Esophagus mucosa (tissue), 1 donor: Measurements from ENCODE around the gene PAXIP1. TPM values are rescaled to one million over a fixed set of nuclear protein-coding genes. Genes with fewer than 3 reads are reported as not detected.

Experiments used
- ATAC-seq: fragments of 200-7000 bp; cut with Tn5 transposase; one replicate; pipeline ENCODE4 v1.9.1; 2020
- total RNA-seq: library from RNA; stranded (reverse); gene quantifications from one replicate; pipeline ENCODE4 v1.2.4, GENCODE V29; 2023
- donor health status: DM: yes; HTN: yes; CAD: no.

The PAXIP1 gene
- total RNA-seq, 1 donor from 2014 or later = 6.7 TPM

- ATAC-seq = no peak
Measured at GRCh38 chr7:154911862-154912455, 91.0 kb downstream of the PAXIP1 start.

GRCh38 chr7:154911411-154911810 lies 91.5 kb downstream of the PAXIP1 start:
- no peak for ATAC-seq

- no peak for ATAC-seq
Measured at GRCh38 chr7:154910977-154911376, 91.9 kb downstream of the PAXIP1 start.

GRCh38 chr7:154910125-154910524 lies 92.8 kb downstream of the PAXIP1 start:
- no peak for ATAC-seq

- no peak for ATAC-seq
Measured at GRCh38 chr7:154909241-154910105, 93.5 kb downstream of the PAXIP1 start.

DNA sequence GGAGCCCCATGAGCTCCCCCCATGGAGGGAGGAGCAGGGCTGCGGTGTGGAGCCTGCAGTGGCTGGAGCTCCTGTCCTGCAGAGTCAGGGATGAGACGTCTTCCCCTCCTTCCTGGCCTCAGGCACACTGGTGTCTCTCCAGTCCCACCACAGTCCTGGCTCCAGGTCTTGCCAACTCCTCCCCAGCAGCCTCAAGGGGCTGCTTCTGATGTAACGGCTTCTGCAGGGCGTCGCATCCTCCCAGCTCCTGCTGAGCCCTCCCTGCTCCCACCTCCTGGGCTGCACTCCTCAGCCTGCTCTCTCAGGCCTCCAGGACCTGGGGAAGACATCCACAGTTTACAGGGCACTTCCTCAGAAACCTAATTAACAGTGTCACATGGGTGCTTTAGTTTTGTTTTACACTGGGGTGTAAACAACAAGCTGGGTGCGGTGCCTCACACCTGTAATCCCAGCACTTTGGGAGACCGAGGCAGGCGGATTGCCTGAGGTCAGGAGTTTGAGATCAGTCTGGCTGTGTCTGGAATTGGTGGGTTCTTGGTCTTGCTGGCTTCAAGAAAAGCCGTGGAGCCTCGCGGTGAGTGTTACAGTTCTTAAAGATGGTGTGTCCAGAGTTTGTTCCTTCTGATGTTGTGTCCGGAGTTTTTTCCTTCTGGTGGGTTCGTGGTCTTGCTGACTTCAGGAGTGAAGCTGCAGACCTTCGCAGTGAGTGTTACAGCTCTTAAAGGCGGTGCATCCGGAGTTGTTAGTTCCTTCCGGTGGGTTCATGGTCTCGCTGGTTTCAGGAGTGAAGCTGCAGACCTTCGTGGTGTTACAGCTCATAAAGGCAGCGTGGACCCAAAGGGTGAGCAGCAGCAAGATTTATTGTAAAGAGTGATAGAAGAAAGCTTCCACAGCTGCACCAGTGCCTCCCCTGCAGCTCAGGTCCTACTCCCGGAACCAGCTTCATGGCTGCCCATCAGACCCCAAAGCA lies 95.0 kb downstream of the PAXIP1 start:
- no peak for ATAC-seq

DNA sequence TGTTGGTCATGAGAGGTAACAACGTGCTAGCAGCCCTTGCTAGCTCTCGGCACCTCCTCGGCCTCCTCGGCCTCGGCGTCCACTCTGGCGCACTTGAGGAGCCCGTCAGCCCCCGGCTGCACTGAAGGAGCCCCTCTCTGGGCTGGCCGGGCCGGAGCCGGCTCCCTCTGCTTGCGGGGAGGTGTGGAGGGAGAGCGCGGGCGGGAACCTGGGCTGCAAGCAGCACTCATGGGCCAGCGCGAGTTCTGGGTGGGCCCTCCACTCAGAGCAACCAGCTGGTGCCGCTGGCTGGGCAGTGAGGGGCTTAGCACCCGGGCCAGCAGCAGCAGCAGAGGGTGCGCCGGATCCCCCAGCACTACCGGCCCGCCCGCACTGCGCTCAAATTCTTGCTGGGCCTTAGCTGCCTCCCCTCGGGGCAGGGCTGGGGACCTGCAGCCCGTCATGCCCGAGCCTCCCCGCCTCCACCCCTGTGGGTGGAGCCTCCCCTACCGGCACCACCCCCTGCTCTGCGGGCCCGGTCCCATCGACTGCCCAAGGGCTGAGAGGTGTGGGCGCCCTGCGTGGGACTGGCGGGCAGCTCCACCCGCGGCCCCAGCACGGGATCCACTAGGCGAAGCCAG lies 96.1 kb downstream of the PAXIP1 start:
- ATAC-seq = no peak

- no peak for ATAC-seq
Measured at GRCh38 chr7:154906201-154906600, 96.7 kb downstream of the PAXIP1 start.

DNA sequence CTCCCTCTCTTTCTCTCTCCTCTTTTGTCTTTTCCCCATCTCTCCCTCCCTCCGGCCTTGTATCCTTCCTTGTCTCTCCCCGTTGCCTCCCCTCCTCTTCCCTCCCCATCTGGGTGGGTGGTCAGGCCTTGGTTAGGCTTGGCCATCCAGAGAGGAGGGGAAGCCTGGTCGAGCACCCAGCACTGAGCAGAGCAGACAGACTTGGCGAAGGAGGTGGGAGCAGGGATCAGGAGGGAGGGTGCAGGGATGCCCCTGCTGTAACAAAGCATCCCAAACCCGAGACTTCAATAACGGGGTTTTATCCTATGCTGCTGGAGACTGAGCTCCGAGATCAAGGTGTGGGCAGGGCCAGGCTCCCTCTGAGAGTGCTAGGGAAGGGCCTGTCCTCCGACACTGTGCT lies 97.3 kb downstream of the PAXIP1 start:
- no peak for ATAC-seq

DNA sequence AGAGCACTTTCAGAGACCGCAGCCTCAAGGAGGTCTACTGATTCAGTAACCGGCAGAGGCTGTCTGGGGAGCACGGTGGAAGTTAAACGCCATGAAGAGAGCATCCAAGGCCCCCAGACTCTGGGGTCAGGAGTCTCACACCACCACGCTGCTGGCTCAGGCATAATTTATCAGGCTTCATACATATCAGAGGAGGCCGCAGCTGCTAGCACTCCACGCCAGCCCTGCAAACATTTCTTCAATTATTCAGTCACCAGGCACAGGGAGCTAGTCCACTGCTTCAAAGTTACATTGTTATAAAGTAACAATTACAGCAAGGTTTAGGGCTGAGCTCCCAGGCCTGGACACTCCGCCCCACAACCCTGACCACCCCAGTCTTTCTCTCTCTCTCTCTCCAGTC lies 97.8 kb downstream of the PAXIP1 start:
- ATAC-seq = no peak

DNA sequence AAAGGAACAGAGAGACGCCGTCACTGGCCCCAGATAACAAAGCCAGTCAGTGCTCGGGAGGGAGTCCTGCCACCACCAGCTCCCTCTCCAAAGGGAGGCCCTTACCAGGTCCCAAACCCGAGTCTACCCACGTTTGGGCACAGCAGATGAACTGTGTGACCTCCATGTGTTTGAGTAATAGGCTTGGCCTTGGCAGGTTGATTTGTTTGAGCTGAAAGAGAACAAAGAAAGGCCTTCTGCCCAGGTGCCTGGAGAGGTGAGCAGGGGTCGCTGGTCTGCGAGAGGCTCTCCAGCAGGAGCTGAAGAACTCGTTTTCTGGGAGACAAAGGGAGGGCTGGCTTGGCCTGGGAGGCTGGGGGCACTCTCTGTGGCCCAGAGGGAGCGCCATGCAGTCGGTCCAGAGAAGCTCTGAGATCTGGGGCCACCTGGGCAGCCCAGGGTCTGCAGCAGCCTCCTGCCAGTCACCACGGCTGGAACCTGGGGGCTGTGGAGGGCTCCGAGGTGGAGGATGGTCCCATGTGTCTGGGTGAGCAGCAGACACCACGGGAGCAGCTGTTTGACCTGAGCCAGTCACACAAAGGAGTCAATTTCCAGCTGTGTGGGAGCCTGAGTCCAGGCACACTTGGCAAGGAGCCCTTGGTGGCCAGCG lies 99.7 kb downstream of the PAXIP1 start:
- no peak for ATAC-seq

DNA sequence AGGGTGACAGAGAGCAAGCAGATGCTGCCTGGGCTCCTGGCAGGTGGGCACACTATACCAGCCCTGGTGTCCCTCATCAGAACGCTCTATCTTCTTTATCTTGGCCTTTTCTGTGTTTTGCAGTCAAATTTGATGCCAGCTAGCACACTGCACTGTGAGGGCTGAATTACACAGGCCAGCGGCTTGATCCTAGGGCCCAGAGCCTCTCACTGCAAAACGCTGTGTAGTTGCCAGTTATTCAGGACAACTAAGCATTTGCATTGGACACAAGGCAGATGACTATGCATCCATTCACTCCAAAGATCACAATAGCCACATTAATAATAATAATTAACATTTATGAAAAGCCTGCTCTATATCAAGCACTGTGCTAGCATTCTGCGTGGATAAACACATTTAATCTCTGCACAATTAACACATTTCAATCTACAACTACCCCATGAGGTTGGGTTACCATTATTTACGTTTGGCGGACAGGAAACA lies 100.3 kb downstream of the PAXIP1 start:
- ATAC-seq = no peak

GRCh38 chr7:154899862-154900261 lies 103.1 kb downstream of the PAXIP1 start:
- no peak for ATAC-seq

DNA sequence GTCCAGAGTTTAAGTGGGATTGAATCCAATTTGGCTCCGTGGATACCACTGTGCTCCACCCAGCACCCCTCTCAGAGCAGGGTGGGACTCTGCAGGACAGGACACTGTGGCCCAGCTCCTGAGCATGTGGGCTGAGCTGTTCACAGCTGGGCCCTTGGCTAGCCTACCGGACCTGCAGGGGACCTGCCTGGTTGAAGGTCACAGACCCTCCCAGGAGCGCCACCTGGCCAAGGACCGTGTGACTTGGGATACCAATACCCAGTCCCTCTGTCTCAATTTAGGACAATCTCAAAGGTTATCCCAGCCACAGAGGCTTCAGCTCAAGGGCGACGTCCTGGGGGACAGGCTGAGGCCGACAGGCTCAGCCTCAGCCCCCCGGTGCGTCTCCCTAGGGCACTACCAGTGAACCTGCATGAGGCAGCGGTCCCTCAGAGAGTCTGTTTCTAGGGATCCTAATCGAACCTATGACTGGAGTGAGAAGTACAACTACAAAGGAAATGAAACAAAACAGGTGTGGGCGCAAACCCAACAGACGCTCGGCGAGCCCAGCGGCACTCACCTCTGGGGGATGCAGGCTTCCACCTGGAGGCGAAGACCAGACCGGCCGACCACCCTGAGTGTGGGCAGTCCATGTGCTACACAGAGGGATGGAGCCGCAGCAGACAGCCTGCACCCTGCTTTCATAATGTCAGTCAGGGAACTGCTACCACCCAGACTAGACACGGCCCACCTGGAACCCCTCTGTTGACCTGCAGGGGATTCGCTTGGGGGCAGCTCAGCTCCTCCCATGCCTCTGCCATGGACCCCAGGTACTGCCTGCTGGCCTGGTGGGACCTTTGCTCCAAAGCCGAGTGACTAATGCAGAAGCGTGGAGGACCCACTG lies 103.7 kb downstream of the PAXIP1 start:
- ATAC-seq = no peak

- no peak for ATAC-seq
Measured at GRCh38 chr7:154896076-154896475, 106.8 kb downstream of the PAXIP1 start.

Other genes with a start within 250 kb of the PAXIP1 start
- gene HTR5A, start 67.2 kb upstream of the PAXIP1 start, total RNA-seq = not detected